Activated CD8-positive, alpha-beta memory T cell treated with anti-CD3 and anti-CD28 coated beads for 36 hours (primary cell): ENCODE data around the gene GALNTL6. TPM values are rescaled to one million over a fixed set of nuclear protein-coding genes. Genes with fewer than 3 reads are reported as not detected.

Experiments
- CTCF ChIA-PET: fragments of 350-600 bp; sonication (Branson Sonifier 250); formaldehyde crosslinking; loops from one replicate; lab custom pipeline; 2021; ENCODE audit warnings: antibody characterized with exemption; lab: Charles Lee
- POLR2A ChIA-PET: fragments of 350-600 bp; sonication (Branson Sonifier 250); formaldehyde crosslinking; loops from one replicate; lab custom pipeline; 2021; ENCODE audit warnings: antibody characterized with exemption; lab: Charles Lee
- total RNA-seq, 2 experiments: library from RNA; stranded (reverse); gene quantifications; one replicate each; pipeline ENCODE4 v1.2.3, GENCODE V29; 2021

Gene GALNTL6
- total RNA-seq, 2 experiments from 2014 or later = not detected

GRCh38 chr4:172163215-172163614 is 350.0 kb downstream of the GALNTL6 start:
- ChIA-PET CTCF (no interaction called here), POLR2A (no interaction called here)

GRCh38 chr4:172168888-172169287 is 355.7 kb downstream of the GALNTL6 start:
- CTCF ChIA-PET = no interaction called here
- POLR2A ChIA-PET = no interaction called here

GRCh38 chr4:172169871-172170270 is 356.7 kb downstream of the GALNTL6 start:
- POLR2A ChIA-PET = no interaction called here
- CTCF ChIA-PET = no interaction called here

- CTCF ChIA-PET = no interaction called here
- POLR2A ChIA-PET = no interaction called here
These were observed 360.0 kb downstream of the GALNTL6 start for GRCh38 chr4:172173206-172173605.

- POLR2A ChIA-PET = no interaction called here
- CTCF ChIA-PET = no interaction called here
These were observed 364.2 kb downstream of the GALNTL6 start for GRCh38 chr4:172177382-172177781.

- CTCF ChIA-PET = no interaction called here
- POLR2A ChIA-PET = no interaction called here
These were observed 375.2 kb downstream of the GALNTL6 start for GRCh38 chr4:172188248-172188988.

GRCh38 chr4:172202480-172203076 is 389.4 kb downstream of the GALNTL6 start:
- ChIA-PET CTCF (no interaction called here), POLR2A (no interaction called here)

GRCh38 chr4:172207258-172207657 is 394.1 kb downstream of the GALNTL6 start:
- ChIA-PET CTCF (no interaction called here), POLR2A (no interaction called here)

GRCh38 chr4:172207886-172208285 is 394.7 kb downstream of the GALNTL6 start:
- CTCF ChIA-PET = no interaction called here

GRCh38 chr4:172220679-172221078 is 407.5 kb downstream of the GALNTL6 start:
- CTCF ChIA-PET = no interaction called here
- POLR2A ChIA-PET = no interaction called here

More at GRCh38 chr4:172207886-172208285, 394.7 kb downstream of the GALNTL6 start:
- POLR2A ChIA-PET = no interaction called here

GRCh38 chr4:172225457-172225856 is 412.3 kb downstream of the GALNTL6 start:
- ChIA-PET CTCF (no interaction called here), POLR2A (no interaction called here)

- ChIA-PET CTCF (no interaction called here), POLR2A (no interaction called here)
These were observed 419.8 kb downstream of the GALNTL6 start for GRCh38 chr4:172232966-172233365.

GRCh38 chr4:172243551-172243950 is 430.3 kb downstream of the GALNTL6 start:
- CTCF ChIA-PET = no interaction called here
- POLR2A ChIA-PET = no interaction called here

GRCh38 chr4:172245516-172245915 is 432.3 kb downstream of the GALNTL6 start:
- POLR2A ChIA-PET = no interaction called here
- CTCF ChIA-PET = no interaction called here

- POLR2A ChIA-PET = no interaction called here
- CTCF ChIA-PET = no interaction called here
These were observed 440.2 kb downstream of the GALNTL6 start for GRCh38 chr4:172253409-172253808.

- CTCF ChIA-PET = no interaction called here
- POLR2A ChIA-PET = no interaction called here
These were observed 443.6 kb downstream of the GALNTL6 start for GRCh38 chr4:172256820-172257219.

GRCh38 chr4:172270397-172270796 is 457.2 kb downstream of the GALNTL6 start:
- ChIA-PET CTCF (no interaction called here), POLR2A (no interaction called here)

GRCh38 chr4:172287117-172287516 is 473.9 kb downstream of the GALNTL6 start:
- ChIA-PET POLR2A (no interaction called here), CTCF (no interaction called here)

- POLR2A ChIA-PET = no interaction called here
These were observed 492.5 kb downstream of the GALNTL6 start for GRCh38 chr4:172305698-172306097.

GRCh38 chr4:172308078-172308477 is 494.9 kb downstream of the GALNTL6 start:
- CTCF ChIA-PET = no interaction called here
- POLR2A ChIA-PET = no interaction called here

More at GRCh38 chr4:172305698-172306097, 492.5 kb downstream of the GALNTL6 start:
- CTCF ChIA-PET = no interaction called here

GRCh38 chr4:172311682-172312081 is 498.5 kb downstream of the GALNTL6 start:
- POLR2A ChIA-PET = no interaction called here

More at GRCh38 chr4:172311682-172312081, 498.5 kb downstream of the GALNTL6 start:
- CTCF ChIA-PET = no interaction called here
